ENCODE data around the gene EP400.
"Not testable (repeated sequence)": the region's sequence is repeated elsewhere in the genome, so short reads cannot be mapped to it uniquely, and the experiment has no call there.

Gene EP400

GRCh38 chr12:132049876-132050275, 100.1 kb downstream of the EP400 start:
- Histone ChIP-seq H3K4me3 (ENCODE audit: low read depth in 1 of 2, low read length in 2 of 2) (no peak overlapping the region), H3K9me3 (ENCODE audit: low read length) (no peaks in the 10 kb centered on the region), H3K4me1 (ENCODE audit: insufficient read depth, low read length) (peaks cover 5% of the 10 kb centered on the region), H3K36me3 (ENCODE audit: insufficient read depth, low read length) (peaks cover 60% of the 10 kb centered on the region), H3K9ac (ENCODE audit: low read length) (no peak overlapping the region), H3K27ac (ENCODE audit: low read depth, low read length) (no peak overlapping the region), H3K27me3 (ENCODE audit: control insufficient read depth in 1 of 2, insufficient read depth in 2 of 2, low read length in 2 of 2) (no peaks in the 10 kb centered on the region)

GRCh38 chr12:132051718-132052117, 102.0 kb downstream of the EP400 start:
- not testable (repeated sequence) for H3K27ac ChIP-seq (ENCODE audit: low read depth, low read length); H3K27me3 ChIP-seq (ENCODE audit: control insufficient read depth in 1 of 2, insufficient read depth in 2 of 2, low read length in 2 of 2); H3K4me1 ChIP-seq (ENCODE audit: insufficient read depth, low read length); H3K9ac ChIP-seq (ENCODE audit: low read length); H3K9me3 ChIP-seq (ENCODE audit: low read length); H3K4me3 ChIP-seq (ENCODE audit: low read depth in 1 of 2, low read length in 2 of 2)
- peaks cover 64% of the 10 kb centered on the region for H3K36me3 ChIP-seq (ENCODE audit: insufficient read depth, low read length)

- no peaks in the 10 kb centered on the region for H3K4me1 ChIP-seq (ENCODE audit: insufficient read depth, low read length)
- no peak overlapping the region for H3K9ac ChIP-seq (ENCODE audit: low read length)
- no peak overlapping the region for H3K27ac ChIP-seq (ENCODE audit: low read depth, low read length)
- H3K27me3 ChIP-seq (ENCODE audit: control insufficient read depth in 1 of 2, insufficient read depth in 2 of 2, low read length in 2 of 2) = no peaks in the 10 kb centered on the region
- peaks cover 71% of the 10 kb centered on the region for H3K36me3 ChIP-seq (ENCODE audit: insufficient read depth, low read length)
- H3K4me3 ChIP-seq (ENCODE audit: low read depth in 1 of 2, low read length in 2 of 2) = no peak overlapping the region
- no peaks in the 10 kb centered on the region for H3K9me3 ChIP-seq (ENCODE audit: low read length)
Observed at GRCh38 chr12:132052196-132052932, 102.6 kb downstream of the EP400 start.

GRCh38 chr12:132053338-132054330, 103.9 kb downstream of the EP400 start:
- Histone ChIP-seq H3K4me3 (ENCODE audit: low read depth in 1 of 2, low read length in 2 of 2) (no peak overlapping the region), H3K36me3 (ENCODE audit: insufficient read depth, low read length) (peaks cover 79% of the 10 kb centered on the region), H3K4me1 (ENCODE audit: insufficient read depth, low read length) (no peaks in the 10 kb centered on the region), H3K9me3 (ENCODE audit: low read length) (no peaks in the 10 kb centered on the region), H3K27me3 (ENCODE audit: control insufficient read depth in 1 of 2, insufficient read depth in 2 of 2, low read length in 2 of 2) (no peaks in the 10 kb centered on the region), H3K27ac (ENCODE audit: low read depth, low read length) (no peak overlapping the region), H3K9ac (ENCODE audit: low read length) (no peak overlapping the region)

GRCh38 chr12:132054983-132055382, 105.2 kb downstream of the EP400 start:
- H3K4me1 ChIP-seq (ENCODE audit: insufficient read depth, low read length) = no peaks in the 10 kb centered on the region
- H3K36me3 ChIP-seq (ENCODE audit: insufficient read depth, low read length) = peaks cover 74% of the 10 kb centered on the region
- H3K27ac ChIP-seq (ENCODE audit: low read depth, low read length) = no peak overlapping the region
- H3K9ac ChIP-seq (ENCODE audit: low read length) = no peak overlapping the region
- H3K9me3 ChIP-seq (ENCODE audit: low read length) = no peaks in the 10 kb centered on the region
- no peak overlapping the region for H3K4me3 ChIP-seq (ENCODE audit: low read depth in 1 of 2, low read length in 2 of 2)
- H3K27me3 ChIP-seq (ENCODE audit: control insufficient read depth in 1 of 2, insufficient read depth in 2 of 2, low read length in 2 of 2) = no peaks in the 10 kb centered on the region

- Histone ChIP-seq H3K36me3 (ENCODE audit: insufficient read depth, low read length) (peaks cover 68% of the 10 kb centered on the region), H3K9ac (ENCODE audit: low read length) (no peak overlapping the region), H3K4me3 (ENCODE audit: low read depth in 1 of 2, low read length in 2 of 2) (no peak overlapping the region), H3K27ac (ENCODE audit: low read depth, low read length) (no peak overlapping the region), H3K4me1 (ENCODE audit: insufficient read depth, low read length) (no peaks in the 10 kb centered on the region), H3K27me3 (ENCODE audit: control insufficient read depth in 1 of 2, insufficient read depth in 2 of 2, low read length in 2 of 2) (no peaks in the 10 kb centered on the region), H3K9me3 (ENCODE audit: low read length) (no peaks in the 10 kb centered on the region)
Observed at GRCh38 chr12:132055535-132056096, 105.9 kb downstream of the EP400 start.

- Histone ChIP-seq H3K9ac (ENCODE audit: low read length) (no peak overlapping the region), H3K27ac (ENCODE audit: low read depth, low read length) (no peak overlapping the region), H3K36me3 (ENCODE audit: insufficient read depth, low read length) (peaks cover 65% of the 10 kb centered on the region), H3K4me1 (ENCODE audit: insufficient read depth, low read length) (no peaks in the 10 kb centered on the region), H3K9me3 (ENCODE audit: low read length) (no peaks in the 10 kb centered on the region), H3K4me3 (ENCODE audit: low read depth in 1 of 2, low read length in 2 of 2) (no peak overlapping the region), H3K27me3 (ENCODE audit: control insufficient read depth in 1 of 2, insufficient read depth in 2 of 2, low read length in 2 of 2) (no peaks in the 10 kb centered on the region)
Observed at GRCh38 chr12:132056320-132056719, 106.6 kb downstream of the EP400 start.

GRCh38 chr12:132056951-132057350, 107.2 kb downstream of the EP400 start:
- peaks cover 72% of the 10 kb centered on the region for H3K36me3 ChIP-seq (ENCODE audit: insufficient read depth, low read length)
- H3K4me1 ChIP-seq (ENCODE audit: insufficient read depth, low read length) = no peaks in the 10 kb centered on the region
- H3K27ac ChIP-seq (ENCODE audit: low read depth, low read length) = no peak overlapping the region

GRCh38 chr12:132057691-132058090, 107.9 kb downstream of the EP400 start:
- peaks cover 71% of the 10 kb centered on the region for H3K36me3 ChIP-seq (ENCODE audit: insufficient read depth, low read length)
- no peak overlapping the region for H3K9ac ChIP-seq (ENCODE audit: low read length)
- H3K4me3 ChIP-seq (ENCODE audit: low read depth in 1 of 2, low read length in 2 of 2) = no peak overlapping the region
- H3K9me3 ChIP-seq (ENCODE audit: low read length) = no peaks in the 10 kb centered on the region
- H3K27ac ChIP-seq (ENCODE audit: low read depth, low read length) = no peak overlapping the region
- no peaks in the 10 kb centered on the region for H3K4me1 ChIP-seq (ENCODE audit: insufficient read depth, low read length)
- H3K27me3 ChIP-seq (ENCODE audit: control insufficient read depth in 1 of 2, insufficient read depth in 2 of 2, low read length in 2 of 2) = no peaks in the 10 kb centered on the region

More at GRCh38 chr12:132056951-132057350, 107.2 kb downstream of the EP400 start:
- H3K9ac ChIP-seq (ENCODE audit: low read length) = no peak overlapping the region
- no peaks in the 10 kb centered on the region for H3K9me3 ChIP-seq (ENCODE audit: low read length)
- no peak overlapping the region for H3K4me3 ChIP-seq (ENCODE audit: low read depth in 1 of 2, low read length in 2 of 2)
- no peaks in the 10 kb centered on the region for H3K27me3 ChIP-seq (ENCODE audit: control insufficient read depth in 1 of 2, insufficient read depth in 2 of 2, low read length in 2 of 2)

GRCh38 chr12:132061197-132061596, 111.5 kb downstream of the EP400 start:
- H3K36me3 ChIP-seq (ENCODE audit: insufficient read depth, low read length) = peaks cover 72% of the 10 kb centered on the region
- H3K9me3 ChIP-seq (ENCODE audit: low read length) = no peaks in the 10 kb centered on the region
- H3K4me1 ChIP-seq (ENCODE audit: insufficient read depth, low read length) = no peaks in the 10 kb centered on the region
- H3K9ac ChIP-seq (ENCODE audit: low read length) = no peak overlapping the region
- H3K4me3 ChIP-seq (ENCODE audit: low read depth in 1 of 2, low read length in 2 of 2) = no peak overlapping the region
- no peak overlapping the region for H3K27ac ChIP-seq (ENCODE audit: low read depth, low read length)
- H3K27me3 ChIP-seq (ENCODE audit: control insufficient read depth in 1 of 2, insufficient read depth in 2 of 2, low read length in 2 of 2) = no peaks in the 10 kb centered on the region

GRCh38 chr12:132061641-132062430, 112.1 kb downstream of the EP400 start:
- no peaks in the 10 kb centered on the region for H3K27me3 ChIP-seq (ENCODE audit: control insufficient read depth in 1 of 2, insufficient read depth in 2 of 2, low read length in 2 of 2)
- no peaks in the 10 kb centered on the region for H3K4me1 ChIP-seq (ENCODE audit: insufficient read depth, low read length)
- no peak overlapping the region for H3K27ac ChIP-seq (ENCODE audit: low read depth, low read length)
- H3K4me3 ChIP-seq (ENCODE audit: low read depth in 1 of 2, low read length in 2 of 2) = no peak overlapping the region
- no peak overlapping the region for H3K9ac ChIP-seq (ENCODE audit: low read length)
- peaks cover 72% of the 10 kb centered on the region for H3K36me3 ChIP-seq (ENCODE audit: insufficient read depth, low read length)
- no peaks in the 10 kb centered on the region for H3K9me3 ChIP-seq (ENCODE audit: low read length)
